Erythroblast (primary cell): Measurements from ENCODE around the gene GPATCH2.
"Not testable (repeated sequence)": the region's sequence is repeated elsewhere in the genome, so short reads cannot be mapped to it uniquely, and the experiment has no call there.

Experiments
- DNase-seq, 2 experiments: peaks; one replicate each; lab custom pipeline; 2025; lab: John Stamatoyannopoulos, UW
- GATA1 ChIP-seq: IDR thresholded peaks from 2 replicates; pipeline ENCODE4 v1.6.1; 2011; ENCODE audit warnings: low read depth, mild to moderate bottlenecking, control low read depth, low read length, moderate library complexity
- POLR2A ChIP-seq: IDR thresholded peaks from 2 replicates; pipeline ENCODE4 v1.6.1; 2011; ENCODE audit warnings: mild to moderate bottlenecking, low read length

GPATCH2 gene

GRCh38 chr1:217425422-217425821 is 205.5 kb downstream of the GPATCH2 start:
- no peak for TF ChIP-seq GATA1
- TF ChIP-seq POLR2A: no peak
- DNase-seq: no peak

GRCh38 chr1:217419194-217419551 is 211.7 kb downstream of the GPATCH2 start:
- DNase-seq: no peak
- TF ChIP-seq POLR2A: no peak
- TF ChIP-seq GATA1: no peak

- no peak for TF ChIP-seq GATA1
- no peak for TF ChIP-seq POLR2A
- DNase-seq: no peak
Measured at GRCh38 chr1:217418269-217419193, 212.4 kb downstream of the GPATCH2 start.

GRCh38 chr1:217417363-217417762 is 213.5 kb downstream of the GPATCH2 start:
- TF ChIP-seq GATA1 (no peak), POLR2A (no peak)
- no peak for DNase-seq

GRCh38 chr1:217407534-217408001 is 223.3 kb downstream of the GPATCH2 start:
- no peak for DNase-seq
- TF ChIP-seq POLR2A: no peak
- TF ChIP-seq GATA1: no peak

GRCh38 chr1:217403026-217403720 is 227.7 kb downstream of the GPATCH2 start:
- no peak for TF ChIP-seq GATA1

GRCh38 chr1:217402301-217402700 is 228.6 kb downstream of the GPATCH2 start:
- TF ChIP-seq POLR2A: no peak
- no peak for DNase-seq

More at GRCh38 chr1:217403026-217403720, 227.7 kb downstream of the GPATCH2 start:
- no peak for DNase-seq

- DNase-seq: no peak
Measured at GRCh38 chr1:217393896-217394295, 237.0 kb downstream of the GPATCH2 start.

GRCh38 chr1:217392441-217392840 is 238.4 kb downstream of the GPATCH2 start:
- DNase-seq: no peak
- TF ChIP-seq GATA1 (no peak), POLR2A (no peak)

More at GRCh38 chr1:217393896-217394295, 237.0 kb downstream of the GPATCH2 start:
- TF ChIP-seq POLR2A (no peak), GATA1 (no peak)

- TF ChIP-seq GATA1: no peak
- TF ChIP-seq POLR2A: no peak
- DNase-seq: no peak
Measured at GRCh38 chr1:217389895-217390294, 241.0 kb downstream of the GPATCH2 start.

GRCh38 chr1:217388522-217389065 is 242.3 kb downstream of the GPATCH2 start:
- DNase-seq: no peak
- TF ChIP-seq GATA1 (no peak), POLR2A (no peak)

- DNase-seq: not testable (repeated sequence)
Measured at GRCh38 chr1:217381773-217382172, 249.1 kb downstream of the GPATCH2 start.

GRCh38 chr1:217379804-217380203 is 251.1 kb downstream of the GPATCH2 start:
- DNase-seq: not testable (repeated sequence)

- DNase-seq: no peak
- no peak for TF ChIP-seq POLR2A
- no peak for TF ChIP-seq GATA1
Measured at GRCh38 chr1:217379336-217379735, 251.6 kb downstream of the GPATCH2 start.
